ENCODE data around the gene SRGAP3. TPM values are rescaled to one million over a fixed set of nuclear protein-coding genes. Genes with fewer than 3 reads are reported as not detected.

Gene SRGAP3
- total and polyA plus RNA-seq, 2 experiments from 2014 or later: 6.0 to 15.7 TPM

- Histone ChIP-seq H3K27ac (no peak overlapping the region), H3K9me3 (ENCODE audit: low read depth) (no peaks in the 10 kb centered on the region), H3K36me3 (no peaks in the 10 kb centered on the region), H3K4me1 (ENCODE audit: low read depth) (no peaks in the 10 kb centered on the region), H3K27me3 (no peaks in the 10 kb centered on the region), H3K4me3 (no peak overlapping the region)
- TF ChIP-seq, protein P1, sequence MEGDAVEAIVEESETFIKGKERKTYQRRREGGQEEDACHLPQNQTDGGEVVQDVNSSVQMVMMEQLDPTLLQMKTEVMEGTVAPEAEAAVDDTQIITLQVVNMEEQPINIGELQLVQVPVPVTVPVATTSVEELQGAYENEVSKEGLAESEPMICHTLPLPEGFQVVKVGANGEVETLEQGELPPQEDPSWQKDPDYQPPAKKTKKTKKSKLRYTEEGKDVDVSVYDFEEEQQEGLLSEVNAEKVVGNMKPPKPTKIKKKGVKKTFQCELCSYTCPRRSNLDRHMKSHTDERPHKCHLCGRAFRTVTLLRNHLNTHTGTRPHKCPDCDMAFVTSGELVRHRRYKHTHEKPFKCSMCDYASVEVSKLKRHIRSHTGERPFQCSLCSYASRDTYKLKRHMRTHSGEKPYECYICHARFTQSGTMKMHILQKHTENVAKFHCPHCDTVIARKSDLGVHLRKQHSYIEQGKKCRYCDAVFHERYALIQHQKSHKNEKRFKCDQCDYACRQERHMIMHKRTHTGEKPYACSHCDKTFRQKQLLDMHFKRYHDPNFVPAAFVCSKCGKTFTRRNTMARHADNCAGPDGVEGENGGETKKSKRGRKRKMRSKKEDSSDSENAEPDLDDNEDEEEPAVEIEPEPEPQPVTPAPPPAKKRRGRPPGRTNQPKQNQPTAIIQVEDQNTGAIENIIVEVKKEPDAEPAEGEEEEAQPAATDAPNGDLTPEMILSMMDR (IDR thresholded peaks at IDR 0.05; ENCODE audit: low read depth, low read length): no peak
- no peak for DNase-seq (ENCODE audit: low read depth in 1 of 2, low spot score in 1 of 2)
Measured at GRCh38 chr3:9020426-9020825, 229.0 kb downstream of the SRGAP3 start.

GRCh38 chr3:9019259-9019961, 230.0 kb downstream of the SRGAP3 start:
- Histone ChIP-seq H3K4me3 (no peak overlapping the region), H3K36me3 (no peaks in the 10 kb centered on the region), H3K9me3 (ENCODE audit: low read depth) (no peaks in the 10 kb centered on the region), H3K27ac (no peak overlapping the region), H3K27me3 (no peaks in the 10 kb centered on the region), H3K4me1 (ENCODE audit: low read depth) (no peaks in the 10 kb centered on the region)
- no peak for DNase-seq (ENCODE audit: low read depth in 1 of 2, low spot score in 1 of 2)
- TF ChIP-seq, protein P1 (IDR thresholded peaks at IDR 0.05; ENCODE audit: low read depth, low read length): no peak

DNA sequence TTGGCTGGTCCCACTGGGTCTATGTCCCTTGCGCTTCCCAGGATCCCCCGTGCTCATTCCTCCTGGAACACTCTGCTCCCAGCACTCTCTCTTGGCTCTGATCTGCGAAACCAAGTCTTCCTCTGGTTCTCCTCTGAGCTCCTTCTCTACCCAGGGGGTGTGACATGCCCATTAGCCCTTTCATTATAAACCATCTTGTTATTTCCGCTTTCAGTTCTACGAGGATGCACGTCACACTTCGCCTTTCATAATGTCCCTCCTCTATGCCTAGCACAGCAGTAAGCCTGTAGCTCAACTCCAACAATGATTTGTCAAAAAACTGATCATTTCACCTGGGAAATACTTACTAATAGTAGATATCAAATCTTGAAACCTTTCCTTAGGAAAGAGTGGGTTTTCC, 234.2 kb downstream of the SRGAP3 start:
- no peaks in the 10 kb centered on the region for H3K27me3 ChIP-seq

DNA sequence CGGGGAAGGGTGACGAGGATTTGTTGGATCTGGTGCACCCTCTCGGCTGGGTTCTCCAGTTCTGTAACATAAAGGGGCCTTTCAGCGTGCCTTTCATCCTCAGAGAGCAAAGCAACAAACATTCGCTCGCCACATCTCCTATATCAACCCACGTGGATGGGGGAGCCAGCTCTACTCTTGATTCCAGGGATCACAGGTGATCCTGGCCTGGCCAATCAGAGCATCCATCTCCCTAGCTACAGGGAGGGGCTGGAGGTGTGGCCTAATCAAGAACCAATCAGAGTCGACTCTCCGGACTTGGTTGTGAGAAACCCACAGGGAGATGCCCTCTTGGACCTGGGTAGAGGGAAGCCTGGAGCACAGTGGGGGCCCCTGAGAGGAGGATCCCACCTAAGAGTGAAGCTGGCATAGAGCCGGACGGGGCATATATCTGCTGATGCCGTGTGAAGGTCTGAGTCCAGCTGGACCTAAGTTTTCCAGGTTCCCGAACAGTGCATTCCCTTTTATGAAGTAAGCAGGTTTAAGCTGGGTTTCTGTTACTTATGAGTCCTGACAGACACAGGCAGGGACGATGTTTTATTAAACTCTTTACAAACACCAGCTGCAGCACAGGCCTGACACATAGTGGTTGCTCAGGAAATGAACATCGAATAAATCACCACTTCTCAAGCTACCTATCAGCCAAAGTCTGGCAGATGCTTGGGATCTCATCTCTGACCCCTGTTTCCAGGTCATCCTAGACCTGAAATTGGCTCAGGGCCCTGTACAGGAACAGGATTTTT, 235.5 kb downstream of the SRGAP3 start:
- no peaks in the 10 kb centered on the region for H3K27me3 ChIP-seq
- no peaks in the 10 kb centered on the region for H3K4me1 ChIP-seq (ENCODE audit: low read depth)
- DNase-seq (ENCODE audit: low read depth in 1 of 2, low spot score in 1 of 2): peak in 1 of 2 donors; percentile 34
- TF ChIP-seq, protein P1 (IDR thresholded peaks at IDR 0.05; ENCODE audit: low read depth, low read length): peak; percentile 8
- H3K27ac ChIP-seq: no peak overlapping the region
- no peaks in the 10 kb centered on the region for H3K36me3 ChIP-seq
- no peak overlapping the region for H3K4me3 ChIP-seq
- H3K9me3 ChIP-seq (ENCODE audit: low read depth): no peaks in the 10 kb centered on the region

More for the DNA sequence above, 234.2 kb downstream of the SRGAP3 start:
- Histone ChIP-seq H3K4me1 (ENCODE audit: low read depth) (no peaks in the 10 kb centered on the region), H3K4me3 (no peak overlapping the region), H3K36me3 (no peaks in the 10 kb centered on the region), H3K27ac (no peak overlapping the region), H3K9me3 (ENCODE audit: low read depth) (no peaks in the 10 kb centered on the region)
- TF ChIP-seq, protein P1 (IDR thresholded peaks at IDR 0.05; ENCODE audit: low read depth, low read length): no peak
- DNase-seq (ENCODE audit: low read depth in 1 of 2, low spot score in 1 of 2): no peak

GRCh38 chr3:9012521-9012920, 236.9 kb downstream of the SRGAP3 start:
- Histone ChIP-seq H3K4me1 (ENCODE audit: low read depth) (no peaks in the 10 kb centered on the region), H3K4me3 (no peak overlapping the region), H3K27me3 (no peaks in the 10 kb centered on the region), H3K9me3 (ENCODE audit: low read depth) (no peaks in the 10 kb centered on the region), H3K27ac (no peak overlapping the region), H3K36me3 (no peaks in the 10 kb centered on the region)
- DNase-seq (ENCODE audit: low read depth in 1 of 2, low spot score in 1 of 2): no peak
- TF ChIP-seq, protein P1 (IDR thresholded peaks at IDR 0.05; ENCODE audit: low read depth, low read length): no peak
